NCI-H1417 (cell line): Measurements from ENCODE around the gene FMO3.

Experiments used
- DNase-seq, 3 experiments: peaks; one replicate each; lab custom pipeline; 2025; lab: John Stamatoyannopoulos, UW

The FMO3 gene

GRCh38 chr1:171116676-171117075 lies 26.0 kb downstream of the FMO3 start:
- DNase-seq, result no peak

- no peak for DNase-seq
Observed at GRCh38 chr1:171117085-171117484, 26.4 kb downstream of the FMO3 start.

GRCh38 chr1:171119648-171120047 lies 28.9 kb downstream of the FMO3 start:
- no peak for DNase-seq

- DNase-seq, result no peak
Observed at GRCh38 chr1:171122299-171122698, 31.6 kb downstream of the FMO3 start.

- DNase-seq, result no peak
Observed at GRCh38 chr1:171122893-171123292, 32.2 kb downstream of the FMO3 start.

GRCh38 chr1:171126504-171126903 lies 35.8 kb downstream of the FMO3 start:
- no peak for DNase-seq

GRCh38 chr1:171127099-171127498 lies 36.4 kb downstream of the FMO3 start:
- DNase-seq, result no peak

GRCh38 chr1:171127501-171127900 lies 36.8 kb downstream of the FMO3 start:
- DNase-seq, result no peak

GRCh38 chr1:171128463-171128862 lies 37.8 kb downstream of the FMO3 start:
- DNase-seq, result no peak

- no peak for DNase-seq
Observed at GRCh38 chr1:171134204-171134923, 43.7 kb downstream of the FMO3 start.

- DNase-seq, result peak in 2 of 3 experiments; percentile 69 to 76
Observed at GRCh38 chr1:171137580-171137979, 46.9 kb downstream of the FMO3 start.

- no peak for DNase-seq
Observed at GRCh38 chr1:171138980-171139379, 48.3 kb downstream of the FMO3 start.

GRCh38 chr1:171139890-171140289 lies 49.2 kb downstream of the FMO3 start:
- DNase-seq, result peak in 2 of 3 experiments; percentile 16 to 94

- no peak for DNase-seq
Observed at GRCh38 chr1:171140401-171140800, 49.7 kb downstream of the FMO3 start.

- peak in 2 of 3 experiments; percentile 29 to 34 for DNase-seq
Observed at GRCh38 chr1:171140956-171141687, 50.4 kb downstream of the FMO3 start.

- DNase-seq, result no peak
Observed at GRCh38 chr1:171141688-171142415, 51.1 kb downstream of the FMO3 start.

GRCh38 chr1:171142416-171143385 lies 52.0 kb downstream of the FMO3 start:
- DNase-seq, result peak; percentile 28 to 99 (median 78)

GRCh38 chr1:171150156-171150555 lies 59.5 kb downstream of the FMO3 start:
- no peak for DNase-seq

GRCh38 chr1:171152549-171152948 lies 61.8 kb downstream of the FMO3 start:
- DNase-seq, result no peak

- DNase-seq, result no peak
Observed at GRCh38 chr1:171155484-171155883, 64.8 kb downstream of the FMO3 start.

- no peak for DNase-seq
Observed at GRCh38 chr1:171158096-171158495, 67.4 kb downstream of the FMO3 start.

- DNase-seq, result peak in 1 of 3 experiments; percentile 29
Observed at GRCh38 chr1:171158551-171158950, 67.8 kb downstream of the FMO3 start.
